Keratinocyte (primary cell): ENCODE data around the gene HSPA8. TPM values are rescaled to one million over a fixed set of nuclear protein-coding genes. Genes with fewer than 3 reads are reported as not detected.

Source experiments
- DNase-seq: peaks from one replicate; pipeline ENCODE4 v3.0.0-alpha.2; 2011; ENCODE audit warnings: low read depth, missing footprints, low spot score
- FAIRE-seq: peaks from 2 replicates; lab custom pipeline; 2011; peaks lifted over from hg19 to GRCh38; lab: Jason Lieb, UNC
- H2AFZ ChIP-seq: 2 replicates; pipeline ENCODE4 v1.6.0; 2012; ENCODE audit warnings: low read length, control low read depth, inconsistent platforms; ENCODE audit not compliant: control insufficient read depth
- H3K27ac ChIP-seq: 2 replicates; pipeline ENCODE4 v1.5.1; 2011; ENCODE audit warnings: low read length; ENCODE audit not compliant: control insufficient read depth, insufficient read depth
- H3K27me3 ChIP-seq: 3 replicates; pipeline ENCODE4 v1.6.0; 2011; ENCODE audit warnings: low read length; ENCODE audit not compliant: control insufficient read depth, insufficient read depth; ENCODE audit errors: extremely low read depth
- H3K36me3 ChIP-seq, 2 experiments: 2 replicates in 1 of 2; 3 replicates in 1 of 2; pipeline ENCODE4 v1.5.1; 2011; ENCODE audit warnings: low read length in 2 of 2, mild to moderate bottlenecking in 1 of 2; ENCODE audit not compliant: control insufficient read depth in 2 of 2, insufficient read depth in 2 of 2; ENCODE audit errors: extremely low read depth in 1 of 2
- H3K4me1 ChIP-seq: 3 replicates; pipeline ENCODE4 v1.5.1; 2011; ENCODE audit warnings: low read length; ENCODE audit not compliant: control insufficient read depth, insufficient read depth; ENCODE audit errors: extremely low read depth
- H3K4me2 ChIP-seq: 3 replicates; pipeline ENCODE4 v1.6.0; 2011; ENCODE audit warnings: low read depth, low read length; ENCODE audit not compliant: control insufficient read depth, insufficient read depth; ENCODE audit errors: extremely low read depth
- H3K4me3 ChIP-seq, 3 experiments: fragments of 200-600 bp in 1 of 3; sonication (generic) in 1 of 3; 2 replicates in 2 of 3; 3 replicates in 1 of 3; pipeline ENCODE4 v1.5.1; 2011 to 2016; ENCODE audit warnings: low read length in 3 of 3, mild to moderate bottlenecking in 3 of 3, control low read depth in 2 of 3, inconsistent platforms in 1 of 3, low read depth in 1 of 3, mixed read lengths in 1 of 3, mixed run types in 1 of 3, moderate library complexity in 1 of 3; ENCODE audit not compliant: control insufficient read depth in 2 of 3, insufficient read depth in 2 of 3; ENCODE audit errors: extremely low read depth in 1 of 3
- H3K79me2 ChIP-seq: 2 replicates; pipeline ENCODE4 v1.6.0; 2012; ENCODE audit warnings: low read length; ENCODE audit not compliant: control insufficient read depth, insufficient read depth
- H3K9ac ChIP-seq: 3 replicates; pipeline ENCODE4 v1.6.0; 2011; ENCODE audit warnings: low read length; ENCODE audit not compliant: control insufficient read depth, insufficient read depth; ENCODE audit errors: extremely low read depth
- H3K9me1 ChIP-seq: 3 replicates; pipeline ENCODE4 v1.6.0; 2011; ENCODE audit warnings: low read length; ENCODE audit not compliant: control insufficient read depth, insufficient read depth; ENCODE audit errors: extremely low read depth
- H3K9me3 ChIP-seq: 2 replicates; pipeline ENCODE4 v1.5.1; 2012; ENCODE audit warnings: low read depth, low read length; ENCODE audit not compliant: control insufficient read depth
- H4K20me1 ChIP-seq: 3 replicates; pipeline ENCODE4 v1.6.0; 2011; ENCODE audit warnings: low read length; ENCODE audit not compliant: control insufficient read depth, insufficient read depth; ENCODE audit errors: extremely low read depth
- CTCF ChIP-seq, 3 experiments: IDR thresholded peaks in 1 of 3; conservative IDR thresholded peaks in 1 of 3; optimal IDR thresholded peaks in 1 of 3; 2 replicates in 2 of 3; 3 replicates in 1 of 3; pipeline versions ENCODE3 to v1.5.1; 2011; ENCODE audit warnings: low read length in 3 of 3, mild to moderate bottlenecking in 3 of 3, moderate library complexity in 2 of 3, control low read depth in 1 of 3, inconsistent platforms in 1 of 3; ENCODE audit not compliant: insufficient read depth in 2 of 3; ENCODE audit errors: extremely low read depth in 1 of 3
- EZH2 ChIP-seq: IDR thresholded peaks from one replicate; pipeline ENCODE4 v1.6.1; 2012; ENCODE audit warnings: inconsistent platforms, mild to moderate bottlenecking, low read length, moderate library complexity
- dilution Hi-C: fragments of 300-500 bp; cut with MboI; formaldehyde crosslinking; loops from one replicate; pipeline ENCODE4 v1.7.0; 2020; ENCODE audit warnings: low sequenced_read_pairs; ENCODE audit not compliant: extremely low pct_ligation_motif_present
- polyA plus RNA-seq, 5 experiments: library from polyadenylated mRNA; depleted of rRNA in 3 of 5; stranded (reverse) in 3 of 5; stranded (forward) in 1 of 5; unstranded in 1 of 5; fragments of >200 nt; gene quantifications; 1 replicate in 1 of 5; 2 replicates in 3 of 5; 3 replicates in 1 of 5; pipeline versions ENCODE4 v1.2.1 to v1.2.3, GENCODE V29; 2011 to 2012; ENCODE audit warnings: missing spikeins in 2 of 5, low read depth in 1 of 5, low replicate concordance in 1 of 5

The HSPA8 gene
- polyA plus RNA-seq, 1 donor (not counting 4 experiments of a cell fraction or from before 2014, with no cell fraction given): 3,207 TPM

- FAIRE-seq (no peak), DNase-seq (no peak)
- no peaks in the 10 kb centered on the region for H3K79me2 ChIP-seq
- no peaks in the 10 kb centered on the region for H3K36me3 ChIP-seq
- H4K20me1 ChIP-seq: no peaks in the 10 kb centered on the region
- no peak overlapping the region for H2AFZ ChIP-seq
- no peak overlapping the region for H3K9ac ChIP-seq
- no peak overlapping the region for H3K4me3 ChIP-seq
- H3K27ac ChIP-seq: no peak overlapping the region
- dilution Hi-C loops: no loop called here
- no peaks in the 10 kb centered on the region for H3K9me1 ChIP-seq
- no peaks in the 10 kb centered on the region for H3K4me1 ChIP-seq
- no peaks in the 10 kb centered on the region for H3K27me3 ChIP-seq
- no peak overlapping the region for H3K4me2 ChIP-seq
- no peaks in the 10 kb centered on the region for H3K9me3 ChIP-seq
- TF ChIP-seq CTCF (optimal IDR thresholded peaks at IDR 0.05 in 1 of 3, IDR thresholded peaks at IDR 0.05 in 1 of 3, conservative IDR thresholded peaks at IDR 0.05 in 1 of 3; ENCODE audit: extremely low read depth in 1 of 3, insufficient read depth in 2 of 3, low read length in 3 of 3): no peak
- TF ChIP-seq EZH2: no peak
These were observed 14.5 kb downstream of the HSPA8 start for GRCh38 chr11:123047266-123047946.

- no peak for FAIRE-seq
- H3K27ac ChIP-seq: no peak overlapping the region
- H3K27me3 ChIP-seq: no peaks in the 10 kb centered on the region
- TF ChIP-seq CTCF (optimal IDR thresholded peaks at IDR 0.05 in 1 of 3, IDR thresholded peaks at IDR 0.05 in 1 of 3, conservative IDR thresholded peaks at IDR 0.05 in 1 of 3; ENCODE audit: extremely low read depth in 1 of 3, insufficient read depth in 2 of 3, low read length in 3 of 3) (no peak), EZH2 (no peak)
- H2AFZ ChIP-seq: no peak overlapping the region
- H3K9me1 ChIP-seq: no peaks in the 10 kb centered on the region
- DNase-seq: no peak
- no peak overlapping the region for H3K9ac ChIP-seq
- no peaks in the 10 kb centered on the region for H3K36me3 ChIP-seq
- no peak overlapping the region for H3K4me2 ChIP-seq
- dilution Hi-C loops: no loop called here
- H3K79me2 ChIP-seq: no peaks in the 10 kb centered on the region
- no peak overlapping the region for H3K4me3 ChIP-seq
- H3K9me3 ChIP-seq: no peaks in the 10 kb centered on the region
- no peaks in the 10 kb centered on the region for H4K20me1 ChIP-seq
- no peaks in the 10 kb centered on the region for H3K4me1 ChIP-seq
These were observed 15.3 kb downstream of the HSPA8 start for GRCh38 chr11:123046473-123047259.
